Fibroblast of the aortic adventitia (primary cell): ENCODE data around the gene ANO2. TPM values are rescaled to one million over a fixed set of nuclear protein-coding genes. Genes with fewer than 3 reads are reported as not detected.

Experiments
- DNase-seq: peaks from one replicate; pipeline ENCODE4 v3.0.0-alpha.2; 2010; ENCODE audit warnings: low read depth
- H3K4me3 ChIP-seq: 2 replicates; pipeline ENCODE4 v1.5.1; 2011; ENCODE audit warnings: low read depth, mild to moderate bottlenecking, control low read depth, low read length, moderate library complexity
- total RNA-seq: library from RNA; depleted of rRNA; stranded (reverse); fragments of >200 nt; gene quantifications from 2 replicates; pipeline ENCODE4 v1.2.3, GENCODE V29; 2012; ENCODE audit warnings: low replicate concordance
- TF ChIP-seq, protein P1 (sequence below): IDR thresholded peaks from 2 replicates; pipeline ENCODE4 v1.5.1; 2011; ENCODE audit warnings: mild to moderate bottlenecking, low read length, control low read depth, inconsistent platforms; ENCODE audit not compliant: insufficient read depth

Gene ANO2
- total RNA-seq, 1 donor, result not detected

DNA sequence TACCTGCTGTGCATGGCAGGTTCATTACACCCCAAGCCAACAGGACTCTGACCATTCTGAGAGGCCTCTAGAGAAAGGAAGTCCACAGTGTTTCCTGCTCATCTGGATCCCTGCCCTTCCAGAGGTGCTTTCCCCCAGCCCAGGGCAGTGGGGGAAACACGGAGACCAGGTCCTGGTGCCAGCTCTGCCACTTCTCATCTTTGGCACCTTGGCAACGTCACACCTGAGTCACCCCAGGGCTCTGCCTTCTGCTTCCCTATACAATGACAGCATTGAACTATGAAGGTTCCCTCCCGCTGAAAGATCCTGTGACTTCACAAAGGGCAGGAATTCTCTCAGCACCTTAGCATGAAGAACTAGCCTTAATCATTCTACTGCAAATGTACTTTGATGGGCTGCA, 74.9 kb downstream of the ANO2 start:
- TF ChIP-seq, protein P1, sequence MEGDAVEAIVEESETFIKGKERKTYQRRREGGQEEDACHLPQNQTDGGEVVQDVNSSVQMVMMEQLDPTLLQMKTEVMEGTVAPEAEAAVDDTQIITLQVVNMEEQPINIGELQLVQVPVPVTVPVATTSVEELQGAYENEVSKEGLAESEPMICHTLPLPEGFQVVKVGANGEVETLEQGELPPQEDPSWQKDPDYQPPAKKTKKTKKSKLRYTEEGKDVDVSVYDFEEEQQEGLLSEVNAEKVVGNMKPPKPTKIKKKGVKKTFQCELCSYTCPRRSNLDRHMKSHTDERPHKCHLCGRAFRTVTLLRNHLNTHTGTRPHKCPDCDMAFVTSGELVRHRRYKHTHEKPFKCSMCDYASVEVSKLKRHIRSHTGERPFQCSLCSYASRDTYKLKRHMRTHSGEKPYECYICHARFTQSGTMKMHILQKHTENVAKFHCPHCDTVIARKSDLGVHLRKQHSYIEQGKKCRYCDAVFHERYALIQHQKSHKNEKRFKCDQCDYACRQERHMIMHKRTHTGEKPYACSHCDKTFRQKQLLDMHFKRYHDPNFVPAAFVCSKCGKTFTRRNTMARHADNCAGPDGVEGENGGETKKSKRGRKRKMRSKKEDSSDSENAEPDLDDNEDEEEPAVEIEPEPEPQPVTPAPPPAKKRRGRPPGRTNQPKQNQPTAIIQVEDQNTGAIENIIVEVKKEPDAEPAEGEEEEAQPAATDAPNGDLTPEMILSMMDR, result no peak
- H3K4me3 ChIP-seq, result no peak overlapping the region
- DNase-seq, result no peak

DNA sequence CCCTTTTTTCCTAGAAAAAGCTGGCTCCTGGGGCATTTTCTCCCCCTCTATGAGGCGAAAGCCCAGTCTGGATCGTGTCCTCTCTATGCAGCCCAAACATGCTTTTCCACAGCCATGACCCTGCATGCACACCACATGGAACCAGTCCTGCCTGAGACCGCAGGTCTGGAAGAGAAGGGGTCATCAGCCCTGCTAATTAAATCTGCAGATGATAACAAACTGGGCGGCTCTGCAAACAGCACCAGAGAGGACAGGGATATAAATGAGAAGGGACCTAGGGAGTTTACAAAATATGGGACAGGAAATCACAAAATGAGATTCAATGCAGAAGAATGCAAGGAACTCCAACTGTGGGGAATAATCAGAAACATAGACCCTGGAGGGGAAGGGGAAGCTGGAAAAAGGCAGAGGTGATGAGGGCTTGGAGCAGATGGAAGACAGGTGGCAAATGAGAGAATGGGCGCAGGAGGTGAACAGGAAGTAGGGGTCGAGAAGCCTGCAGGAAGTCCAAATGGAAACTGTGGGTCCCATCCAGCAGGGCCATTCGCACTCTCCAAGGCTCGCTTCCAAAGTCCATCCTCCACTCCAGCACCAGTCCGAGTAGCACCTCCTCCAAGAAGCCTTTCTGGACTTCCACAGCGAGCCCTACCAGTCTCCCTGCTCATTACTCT, 76.3 kb downstream of the ANO2 start:
- TF ChIP-seq, protein P1, result no peak
- H3K4me3 ChIP-seq, result no peak overlapping the region
- no peak for DNase-seq

DNA sequence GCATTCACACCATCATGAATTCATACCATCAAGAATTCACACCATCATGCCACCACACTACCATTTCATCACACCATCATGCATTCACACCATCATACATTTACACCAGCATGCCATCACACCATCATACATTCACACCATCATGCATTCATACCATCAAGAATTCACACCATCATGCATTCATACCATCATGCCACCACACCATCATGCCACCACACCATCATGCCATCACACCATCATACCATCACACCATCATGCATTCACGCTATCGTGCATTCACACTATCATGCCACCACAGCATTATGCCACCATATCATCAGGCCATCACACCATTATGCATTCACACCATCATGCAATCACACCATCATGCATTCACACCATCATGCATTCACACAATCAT, 79.7 kb downstream of the ANO2 start:
- DNase-seq, result no peak
- H3K4me3 ChIP-seq, result no peak overlapping the region
- TF ChIP-seq, protein P1, result no peak

DNA sequence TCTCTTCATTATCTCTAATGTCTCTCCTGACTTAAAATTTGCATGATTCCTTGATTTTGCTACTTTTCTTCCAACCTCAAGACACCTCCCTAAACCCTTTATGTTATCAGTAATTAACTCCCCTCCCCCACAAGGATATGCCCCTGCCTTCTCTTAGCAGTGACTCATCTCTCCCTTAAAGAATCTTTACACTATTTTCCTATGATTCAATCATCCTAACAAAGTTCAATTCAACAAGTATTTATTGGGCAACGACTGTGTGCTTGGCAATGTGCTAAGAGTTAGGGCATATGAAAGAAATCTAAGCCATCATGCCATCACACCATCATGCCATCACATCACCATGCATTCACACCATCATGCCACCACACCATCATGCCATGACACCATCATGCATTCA, 80.1 kb downstream of the ANO2 start:
- TF ChIP-seq, protein P1, result no peak
- DNase-seq, result no peak
- H3K4me3 ChIP-seq, result no peak overlapping the region

DNA sequence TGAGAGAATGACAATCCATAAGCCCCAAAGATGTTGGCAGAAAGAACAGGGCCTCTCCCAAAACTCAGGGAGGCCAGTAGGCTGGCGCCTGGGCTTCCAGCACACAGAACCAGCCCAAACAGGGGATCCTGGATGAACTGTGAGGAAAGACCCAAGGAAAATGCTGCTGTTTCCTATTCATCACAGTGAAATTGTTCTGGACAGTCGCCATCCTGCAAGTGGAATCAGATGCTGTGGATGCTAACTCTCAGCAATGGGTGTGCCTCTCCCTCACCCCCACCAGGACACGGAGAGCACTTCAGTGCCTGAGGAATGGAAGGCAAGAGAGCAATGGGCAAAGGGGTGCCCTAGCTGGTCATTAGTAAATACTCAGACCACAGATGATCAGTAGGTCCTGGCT, 80.8 kb downstream of the ANO2 start:
- no peak for DNase-seq
- no peak overlapping the region for H3K4me3 ChIP-seq
- TF ChIP-seq, protein P1, result no peak

DNA sequence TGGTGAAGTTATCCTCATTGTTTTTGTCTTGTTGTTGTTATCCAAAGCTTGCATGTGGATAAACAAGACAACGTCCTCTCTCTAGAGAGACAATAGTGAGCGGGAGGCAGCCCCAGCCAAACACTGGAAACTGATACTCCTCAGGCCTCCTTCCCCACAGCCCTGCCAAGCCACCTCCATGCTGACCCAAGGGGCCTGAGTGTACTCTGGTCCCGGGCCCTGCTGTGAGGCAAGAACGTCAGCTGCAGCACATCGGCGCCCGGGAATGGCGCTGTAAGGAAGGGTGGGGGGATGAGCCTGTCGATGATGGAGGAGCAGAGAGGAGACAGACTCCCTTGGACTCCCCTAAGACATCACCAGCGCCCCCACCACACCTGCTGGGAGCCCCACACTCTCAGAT, 83.6 kb downstream of the ANO2 start:
- no peak for DNase-seq
- TF ChIP-seq, protein P1, result no peak
- no peak overlapping the region for H3K4me3 ChIP-seq

DNA sequence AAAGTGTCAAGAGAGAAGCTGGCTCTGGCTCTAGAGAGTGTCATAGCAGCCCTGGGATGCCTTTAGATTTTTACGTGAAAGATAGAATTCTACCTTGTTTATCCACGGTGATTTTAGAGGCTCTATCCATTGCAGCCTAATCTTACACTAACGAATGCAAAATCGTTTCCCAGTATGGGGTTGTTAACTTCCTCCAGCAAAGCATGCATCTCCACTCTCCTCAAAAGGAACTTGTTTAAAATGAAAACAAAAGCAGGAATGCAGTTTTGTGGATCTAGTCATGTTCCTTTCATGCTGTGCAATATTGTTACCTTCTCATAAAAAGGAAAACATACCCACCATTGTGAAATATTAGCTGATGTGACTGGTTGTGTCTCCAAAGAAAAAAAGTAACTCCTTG, 88.4 kb downstream of the ANO2 start:
- TF ChIP-seq, protein P1, result no peak
- H3K4me3 ChIP-seq, result no peak overlapping the region

More for the DNA sequence above, 88.4 kb downstream of the ANO2 start:
- no peak for DNase-seq
